Gastrocnemius medialis (tissue), 4 donors: ENCODE measurements around the gene TAGAP. TPM values are rescaled to one million over a fixed set of nuclear protein-coding genes. Genes with fewer than 3 reads are reported as not detected.
A peak's percentile ranks its signal among the peaks of the same experiment; 100 is the strongest.

ENCODE experiments used
- ATAC-seq, 2 donors: fragments of 150-250 bp; one replicate each; pipeline ENCODE4 v1.9.1; 2016
- DNase-seq, 2 donors: peaks; one replicate each; pipeline ENCODE4 v3.0.0-alpha.2; 2019
- H3K27ac ChIP-seq, 4 donors: fragments of 200-600 bp; sonication (generic); 1 replicate in 1 of 4; 2 replicates in 3 of 4; pipeline ENCODE4 v1.5.1; 2016 to 2018; ENCODE audit warnings: mild to moderate bottlenecking in 2 of 4, moderate library complexity in 1 of 4
- H3K27me3 ChIP-seq, 3 donors: fragments of 200-600 bp; sonication (generic) in 2 of 3; 1 replicate in 1 of 3; 2 replicates in 2 of 3; pipeline versions ENCODE4 v1.5.1 to v1.6.0; 2016 to 2019; ENCODE audit warnings: mild to moderate bottlenecking in 1 of 3, moderate library complexity in 1 of 3
- H3K36me3 ChIP-seq, 2 donors: fragments of 200-600 bp; sonication (generic) in 1 of 2; one replicate each; pipeline ENCODE4 v1.5.1; 2017 to 2018
- H3K4me1 ChIP-seq, 2 donors: fragments of 200-600 bp; sonication (generic) in 1 of 2; one replicate each; pipeline ENCODE4 v1.5.1; 2016 to 2017; ENCODE audit warnings: mild to moderate bottlenecking in 2 of 2
- H3K4me3 ChIP-seq, 4 donors: fragments of 200-600 bp; sonication (generic) in 3 of 4; 1 replicate in 1 of 4; 2 replicates in 3 of 4; pipeline ENCODE4 v1.5.1; 2016 to 2019; ENCODE audit warnings: mild to moderate bottlenecking in 2 of 4
- H3K9me3 ChIP-seq, 3 donors: fragments of 200-600 bp; sonication (generic) in 2 of 3; 1 replicate in 1 of 3; 2 replicates in 2 of 3; pipeline ENCODE4 v1.5.1; 2016 to 2019
- POLR2A ChIP-seq, 2 donors: fragments of 450-650 bp; IDR thresholded peaks; one replicate each; pipeline ENCODE4 v1.6.1; 2017; ENCODE audit warnings: antibody characterized with exemption in 2 of 2, mild to moderate bottlenecking in 2 of 2, moderate library complexity in 2 of 2
- in situ Hi-C, 4 donors: fragments of 200-750 bp; cut with MboI; loops; one replicate each; pipeline versions ENCODE4 v1.15.0 to v1.8.0; 2017; ENCODE audit warnings: low sequenced_read_pairs in 4 of 4
- intact Hi-C: fragments of 100-400 bp; cut with DNase I; formaldehyde crosslinking; loops from one replicate; pipeline ENCODE4 v1.15.1; 2023; ENCODE audit warnings: low total_unique reads
- total RNA-seq, 4 donors: library from RNA; depleted of rRNA; stranded (reverse); fragments of >200 nt; gene quantifications; one replicate each; pipeline versions ENCODE4 v1.1.0 to v1.2.3, GENCODE V29; 2016
- TF ChIP-seq, protein P1 (sequence below), 5 experiments: fragments of 450-650 bp in 3 of 5; fragments of 200-600 bp in 2 of 5; sonication (generic) in 2 of 5; IDR thresholded peaks in 4 of 5; conservative IDR thresholded peaks in 1 of 5; 1 replicate in 4 of 5; 2 replicates in 1 of 5; pipeline ENCODE4 v1.5.1; 2016 to 2019; ENCODE audit warnings: antibody characterized with exemption in 5 of 5, mild to moderate bottlenecking in 3 of 5, moderate library complexity in 3 of 5

Gene TAGAP
- total RNA-seq, 4 donors from 2014 or later, result 0.25 to 0.44 TPM; not detected in 2

DNA sequence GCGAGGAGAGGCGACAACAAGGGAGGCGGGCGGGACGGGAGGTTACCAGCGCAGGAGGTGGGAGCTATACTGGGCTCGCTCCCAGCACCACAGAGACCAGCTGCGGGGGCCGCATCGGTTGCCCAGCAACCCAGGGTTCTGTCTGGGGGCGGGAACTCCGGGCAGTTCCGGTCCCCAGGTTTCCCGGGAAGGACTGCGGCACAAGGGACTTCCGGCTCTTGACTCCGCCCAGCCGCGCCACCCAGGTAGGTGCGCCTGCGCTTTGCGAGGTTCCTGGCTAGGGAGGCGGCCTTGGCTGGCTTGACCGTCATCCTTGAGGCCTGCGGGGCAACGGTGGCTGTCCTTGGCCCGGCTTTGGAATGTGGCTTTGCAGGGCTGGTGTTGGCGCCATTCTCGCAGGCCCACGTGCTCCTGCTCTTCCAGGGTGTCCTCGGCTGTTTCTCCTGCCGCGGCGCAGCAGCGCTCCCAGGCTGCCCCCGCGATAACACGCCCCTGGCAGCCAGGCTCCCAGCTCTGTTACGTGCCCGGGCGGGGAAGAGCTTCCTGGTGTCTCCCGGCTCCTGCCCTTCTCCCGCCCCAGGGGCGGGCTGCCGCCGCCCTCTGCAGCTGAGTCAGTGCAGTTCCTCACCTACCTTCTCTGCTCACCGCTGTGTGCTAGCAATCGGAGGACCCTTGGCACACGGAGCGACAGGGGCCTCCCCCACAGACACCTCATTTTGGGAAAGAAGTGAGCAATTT lies 45.0 kb downstream of the TAGAP start, which contains the start of gene RSPH3:
TSS of gene RSPH3 (minus strand) at position 537 of the 738 bp plus-strand sequence. CDS start 652 bp downstream, outside the sequence.
- H3K27me3 ChIP-seq, result no peaks in the 10 kb centered on the region
- H3K36me3 ChIP-seq, result no peaks in the 10 kb centered on the region
- H3K9me3 ChIP-seq, result no peaks in the 10 kb centered on the region
- peaks cover 13 to 20% of the 10 kb centered on the region in 2 donors for H3K4me1 ChIP-seq
- intact Hi-C loops (loop anchor here (1.0 to 5.0 kb wide), 3 partner anchors 107 to 182 kb away; no protein-coding TSS in a partner anchor), in situ Hi-C loops (loop anchor here in 1 of 4 donors (25.0 kb wide), 1 partner anchor 788 kb away; no protein-coding TSS in a partner anchor)
- H3K4me3 ChIP-seq, result peak within 1 kb of the TSS; percentile 70 to 77 (median 74)
- DNase-seq (peak; percentile 91 to 95), ATAC-seq (peak; percentile 88 to 93)
- H3K27ac ChIP-seq, result peak within 1 kb of the TSS; percentile 81 to 91 (median 88)
- TF ChIP-seq POLR2A (IDR thresholded peaks at IDR 0.05), result peak; percentile 32 to 37
- TF ChIP-seq, protein P1, sequence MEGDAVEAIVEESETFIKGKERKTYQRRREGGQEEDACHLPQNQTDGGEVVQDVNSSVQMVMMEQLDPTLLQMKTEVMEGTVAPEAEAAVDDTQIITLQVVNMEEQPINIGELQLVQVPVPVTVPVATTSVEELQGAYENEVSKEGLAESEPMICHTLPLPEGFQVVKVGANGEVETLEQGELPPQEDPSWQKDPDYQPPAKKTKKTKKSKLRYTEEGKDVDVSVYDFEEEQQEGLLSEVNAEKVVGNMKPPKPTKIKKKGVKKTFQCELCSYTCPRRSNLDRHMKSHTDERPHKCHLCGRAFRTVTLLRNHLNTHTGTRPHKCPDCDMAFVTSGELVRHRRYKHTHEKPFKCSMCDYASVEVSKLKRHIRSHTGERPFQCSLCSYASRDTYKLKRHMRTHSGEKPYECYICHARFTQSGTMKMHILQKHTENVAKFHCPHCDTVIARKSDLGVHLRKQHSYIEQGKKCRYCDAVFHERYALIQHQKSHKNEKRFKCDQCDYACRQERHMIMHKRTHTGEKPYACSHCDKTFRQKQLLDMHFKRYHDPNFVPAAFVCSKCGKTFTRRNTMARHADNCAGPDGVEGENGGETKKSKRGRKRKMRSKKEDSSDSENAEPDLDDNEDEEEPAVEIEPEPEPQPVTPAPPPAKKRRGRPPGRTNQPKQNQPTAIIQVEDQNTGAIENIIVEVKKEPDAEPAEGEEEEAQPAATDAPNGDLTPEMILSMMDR (IDR thresholded peaks at IDR 0.05 in 4 of 5, conservative IDR thresholded peaks at IDR 0.05 in 1 of 5), result peak; percentile 13 to 45 (median 35)

DNA sequence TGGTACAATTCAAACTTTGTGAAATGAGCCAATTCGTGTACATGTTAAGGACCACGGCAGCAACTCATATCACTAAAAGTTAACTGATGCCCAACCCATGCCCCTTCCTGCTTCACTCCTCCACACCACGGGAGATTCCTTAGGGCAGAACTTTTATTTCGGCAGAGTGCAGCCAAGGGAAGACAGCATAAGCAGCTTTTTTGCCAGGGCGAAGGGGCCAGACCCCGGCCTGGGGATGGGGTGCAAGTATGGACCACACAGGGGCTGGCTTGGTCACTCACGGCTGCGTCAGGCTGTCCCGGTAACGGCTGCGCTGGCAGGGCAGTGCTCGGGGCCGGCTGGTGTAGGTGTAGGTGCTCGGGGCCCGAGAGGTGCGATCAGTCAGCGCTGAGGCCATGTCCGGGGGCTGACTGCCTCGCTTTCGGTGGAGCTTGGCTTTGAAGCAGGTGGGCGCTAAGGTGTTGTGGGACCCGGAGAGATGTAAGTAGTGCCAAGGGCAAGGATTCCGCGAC lies 45.6 kb downstream of the TAGAP start:
- H3K27ac ChIP-seq, result peak overlapping the region; percentile 81 to 91 (median 88)
- no peaks in the 10 kb centered on the region for H3K36me3 ChIP-seq
- peaks cover 13 to 20% of the 10 kb centered on the region in 2 donors for H3K4me1 ChIP-seq
- in situ Hi-C loops, result loop anchor here in 1 of 4 donors (25.0 kb wide), 1 partner anchor 787 kb away; no protein-coding TSS in a partner anchor
- intact Hi-C loops, result no loop called here
- no peaks in the 10 kb centered on the region for H3K9me3 ChIP-seq
- TF ChIP-seq POLR2A (IDR thresholded peaks at IDR 0.05), result no peak
- TF ChIP-seq, protein P1 (IDR thresholded peaks at IDR 0.05 in 4 of 5, conservative IDR thresholded peaks at IDR 0.05 in 1 of 5), result no peak
- DNase-seq (no peak), ATAC-seq (peak; percentile 1 to 14)
- no peaks in the 10 kb centered on the region for H3K27me3 ChIP-seq
- H3K4me3 ChIP-seq, result peak overlapping the region; percentile 70 to 77 (median 74)

DNA sequence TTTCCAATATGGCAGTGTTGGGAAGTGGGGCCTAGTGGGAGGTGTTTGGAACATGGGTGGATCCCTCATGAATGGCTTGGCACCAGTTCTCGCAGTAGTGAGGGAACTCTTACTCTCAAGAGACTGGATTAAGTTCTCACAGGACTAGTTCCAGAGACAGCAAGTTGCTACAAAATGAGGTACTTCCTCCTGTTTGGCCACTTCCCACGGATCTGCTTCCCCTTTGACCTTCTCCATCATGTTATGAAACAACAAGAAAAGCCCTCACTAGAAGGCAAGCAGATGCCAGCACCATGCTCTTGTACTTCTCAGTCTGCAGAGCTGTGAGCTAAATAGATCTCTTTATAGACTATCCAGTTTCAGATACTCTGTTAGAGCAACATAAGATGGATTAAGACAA lies 47.9 kb downstream of the TAGAP start:
- Histone ChIP-seq H3K4me3 (no peak overlapping the region), H3K9me3 (no peaks in the 10 kb centered on the region), H3K27ac (no peak overlapping the region), H3K27me3 (no peaks in the 10 kb centered on the region), H3K36me3 (no peaks in the 10 kb centered on the region), H3K4me1 (peaks cover 13 to 14% of the 10 kb centered on the region in 2 donors)
- ATAC-seq (no peak), DNase-seq (no peak)
- intact Hi-C loops, result no loop called here
- in situ Hi-C loops, result loop anchor here in 1 of 4 donors (25.0 kb wide), 1 partner anchor 785 kb away; no protein-coding TSS in a partner anchor
- TF ChIP-seq POLR2A (IDR thresholded peaks at IDR 0.05), result no peak
- TF ChIP-seq, protein P1 (IDR thresholded peaks at IDR 0.05 in 4 of 5, conservative IDR thresholded peaks at IDR 0.05 in 1 of 5), result no peak

DNA sequence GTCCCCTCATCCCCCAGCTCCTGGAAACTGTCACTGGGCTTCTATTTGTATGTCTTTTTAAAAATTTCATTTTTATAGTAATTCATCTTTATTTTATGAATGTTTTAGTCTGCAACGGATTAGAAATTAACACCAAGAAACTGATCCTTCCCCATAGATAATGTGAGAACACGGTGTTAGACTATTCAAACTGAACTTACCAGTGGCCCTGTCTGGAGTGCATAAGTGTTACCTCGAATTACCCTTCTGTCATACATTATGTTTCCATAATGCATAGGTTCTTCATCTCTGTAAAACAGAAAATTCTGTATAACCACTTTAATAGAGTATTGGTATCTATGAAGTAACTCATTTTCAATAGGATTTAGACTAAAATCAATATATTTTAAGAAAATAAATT lies 51.2 kb downstream of the TAGAP start:
- DNase-seq (no peak), ATAC-seq (no peak)
- intact Hi-C loops (no loop called here), in situ Hi-C loops (loop anchor here in 1 of 4 donors (25.0 kb wide), 1 partner anchor 781 kb away; no protein-coding TSS in a partner anchor)
- TF ChIP-seq, protein P1 (IDR thresholded peaks at IDR 0.05 in 4 of 5, conservative IDR thresholded peaks at IDR 0.05 in 1 of 5), result no peak
- TF ChIP-seq POLR2A (IDR thresholded peaks at IDR 0.05), result no peak
- H3K4me1 ChIP-seq, result no peaks in the 10 kb centered on the region
- no peaks in the 10 kb centered on the region for H3K27me3 ChIP-seq
- no peak overlapping the region for H3K27ac ChIP-seq
- no peaks in the 10 kb centered on the region for H3K36me3 ChIP-seq
- no peaks in the 10 kb centered on the region for H3K9me3 ChIP-seq
- H3K4me3 ChIP-seq, result no peak overlapping the region
